Naive thymus-derived CD4-positive, alpha-beta T cell (primary cell): ENCODE measurements around the gene BIN1. TPM values are rescaled to one million over a fixed set of nuclear protein-coding genes. Genes with fewer than 3 reads are reported as not detected.

Source experiments
- ATAC-seq: fragments of 150-1000 bp; cut with Tn5 transposase; 2 replicates; pipeline ENCODE4 v1.10.0; 2021; ENCODE audit warnings: mild to moderate bottlenecking, moderate library complexity
- CTCF ChIA-PET: fragments of 350-600 bp; sonication (Branson Sonifier 250); formaldehyde crosslinking; loops from one replicate; lab custom pipeline; 2021; ENCODE audit warnings: antibody characterized with exemption; lab: Charles Lee
- POLR2A ChIA-PET: fragments of 350-600 bp; sonication (Branson Sonifier 250); formaldehyde crosslinking; loops from one replicate; lab custom pipeline; 2021; ENCODE audit warnings: antibody characterized with exemption, inconsistent platforms; lab: Charles Lee
- DNase-seq, 9 donors: peaks; one replicate each; pipeline versions ENCODE4 v3.0.0 to v3.0.0-alpha.2; 2020 to 2022; ENCODE audit warnings: mixed read lengths in 1 of 9
- H3K27ac ChIP-seq: one replicate; pipeline ENCODE4 v1.7.0; 2013; ENCODE audit warnings: mild to moderate bottlenecking, low read depth, low read length, moderate library complexity
- H3K27me3 ChIP-seq, 2 donors: one replicate each; pipeline ENCODE4 v1.7.0; 2013; ENCODE audit warnings: low read length in 2 of 2, mild to moderate bottlenecking in 2 of 2, moderate library complexity in 2 of 2; ENCODE audit not compliant: control insufficient read depth in 2 of 2, insufficient read depth in 2 of 2
- H3K36me3 ChIP-seq, 3 experiments: 1 replicate in 2 of 3; 2 replicates in 1 of 3; pipeline ENCODE4 v1.7.0; 2013; ENCODE audit warnings: low read length in 3 of 3, mild to moderate bottlenecking in 3 of 3, moderate library complexity in 1 of 3; ENCODE audit not compliant: insufficient read depth in 3 of 3, control insufficient read depth in 2 of 3
- H3K4me1 ChIP-seq, 2 donors: one replicate each; pipeline ENCODE4 v1.7.0; 2013; ENCODE audit warnings: low read length in 2 of 2, mild to moderate bottlenecking in 2 of 2, moderate library complexity in 1 of 2; ENCODE audit not compliant: control insufficient read depth in 2 of 2, insufficient read depth in 2 of 2
- H3K4me3 ChIP-seq: 2 replicates; pipeline ENCODE4 v1.7.0; 2013; ENCODE audit warnings: mild to moderate bottlenecking, low read length
- H3K9me3 ChIP-seq, 3 experiments: 1 replicate in 2 of 3; 2 replicates in 1 of 3; pipeline ENCODE4 v1.7.0; 2013; ENCODE audit warnings: low read length in 3 of 3; ENCODE audit not compliant: control insufficient read depth in 2 of 3
- H3K27ac Mint-ChIP-seq, 9 donors: one replicate each; pipeline ENCODE4 v1.8.0; 2020 to 2022; ENCODE audit warnings: mixed read lengths in 9 of 9, mild to moderate bottlenecking in 8 of 9, moderate library complexity in 5 of 9, inconsistent platforms in 2 of 9
- H3K27me3 Mint-ChIP-seq, 5 donors: one replicate each; pipeline ENCODE4 v1.8.0; 2021 to 2022; ENCODE audit warnings: mixed read lengths in 5 of 5, mild to moderate bottlenecking in 1 of 5
- H3K36me3 Mint-ChIP-seq, 5 donors: one replicate each; pipeline ENCODE4 v1.8.0; 2020 to 2022; ENCODE audit warnings: mixed read lengths in 5 of 5, mild to moderate bottlenecking in 3 of 5, inconsistent platforms in 1 of 5
- H3K4me1 Mint-ChIP-seq, 7 donors: one replicate each; pipeline ENCODE4 v1.8.0; 2020 to 2022; ENCODE audit warnings: mixed read lengths in 7 of 7, mild to moderate bottlenecking in 3 of 7, inconsistent platforms in 1 of 7
- H3K4me3 Mint-ChIP-seq, 10 donors: one replicate each; pipeline ENCODE4 v1.8.0; 2020 to 2022; ENCODE audit warnings: mild to moderate bottlenecking in 10 of 10, mixed read lengths in 10 of 10, moderate library complexity in 6 of 10, inconsistent platforms in 2 of 10
- H3K9me3 Mint-ChIP-seq, 11 donors: one replicate each; pipeline ENCODE4 v1.8.0; 2020 to 2022; ENCODE audit warnings: mixed read lengths in 11 of 11, mild to moderate bottlenecking in 4 of 11, inconsistent platforms in 1 of 11, moderate library complexity in 1 of 11
- intact Hi-C, 2 donors: fragments of 100-400 bp; cut with micrococcal nuclease; formaldehyde crosslinking; loops; one replicate each; pipeline ENCODE4 v1.15.1; 2023
- polyA plus RNA-seq, 2 donors: library from polyadenylated mRNA; unstranded; fragments of 300-500 nt; fragmentation: Illumina TruSeq; gene quantifications; one replicate each; pipeline ENCODE4 v1.2.3, GENCODE V29; 2021
- total RNA-seq, 6 experiments: library from RNA in 5 of 6; stranded (reverse) in 5 of 6; gene quantifications; 1 replicate in 5 of 6; 2 replicates in 1 of 6; pipeline ENCODE4 v1.2.3 and lab custom pipeline; 2021 to 2026

The BIN1 gene
- total and polyA plus RNA-seq, 7 experiments from 2014 or later = 103 to 161 (median 117) TPM

DNA sequence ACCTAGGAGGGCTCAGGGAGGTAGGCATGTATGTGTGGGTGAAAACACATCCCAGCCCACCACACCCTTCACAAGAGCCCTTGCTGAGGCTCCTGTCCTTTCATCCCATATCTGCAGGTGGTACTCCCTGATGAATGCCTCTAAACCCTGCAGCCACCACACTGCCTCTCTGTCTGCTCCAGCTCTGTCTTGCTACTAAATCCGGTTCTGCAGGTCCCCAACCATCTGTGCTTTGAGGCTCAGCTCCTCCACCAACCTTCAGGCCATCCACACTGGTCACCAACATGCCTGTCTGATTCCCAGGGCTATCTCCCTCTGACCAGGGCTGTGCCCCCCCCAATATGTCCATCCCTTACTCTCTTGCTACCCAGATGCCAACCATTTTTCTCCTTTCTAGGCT lies 92.7 kb downstream of the BIN1 start:
- ChIA-PET POLR2A (no interaction called here), CTCF (no interaction called here)
- ATAC-seq (peak; percentile 7), DNase-seq (no peak)
- Histone ChIP-seq H3K4me1 (no peaks in the 10 kb centered on the region), H3K4me3 (no peak overlapping the region), H3K27ac (no peak overlapping the region), H3K9me3 (no peaks in the 10 kb centered on the region), H3K36me3 (no peaks in the 10 kb centered on the region), H3K27me3 (no peaks in the 10 kb centered on the region)
- Mint-ChIP-seq H3K27me3 (peaks cover 19 to 41% (median 31%) of the 10 kb centered on the region in 5 donors), H3K9me3 (peaks cover 0 to 8% (median 0%) of the 10 kb centered on the region in 11 donors), H3K27ac (no peak overlapping the region), H3K4me1 (no peaks in the 10 kb centered on the region), H3K36me3 (peaks cover 0 to 5% (median 0%) of the 10 kb centered on the region in 5 donors), H3K4me3 (no peak overlapping the region)
- intact Hi-C loops = no loop called here

DNA sequence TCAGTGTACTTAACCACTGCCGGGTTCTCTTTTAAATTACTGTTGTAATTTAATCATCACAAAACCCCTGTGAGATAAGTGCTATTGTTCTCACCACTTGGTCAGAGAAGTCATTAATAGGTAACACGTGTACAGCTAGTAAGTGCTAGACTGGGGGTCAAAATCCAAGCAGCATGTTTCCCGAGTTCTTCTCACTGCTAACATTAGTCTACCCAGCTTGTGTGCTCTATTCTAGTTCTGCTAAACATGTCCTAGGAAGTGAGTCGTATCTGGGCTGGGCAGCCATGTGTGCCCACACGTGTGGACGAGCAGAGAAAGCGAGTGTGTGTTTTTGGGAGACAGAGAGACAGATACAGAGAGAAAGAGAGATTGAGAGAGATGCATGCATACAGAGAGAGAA lies 94.1 kb downstream of the BIN1 start:
- Mint-ChIP-seq H3K27me3 (peaks cover 23 to 46% (median 39%) of the 10 kb centered on the region in 5 donors), H3K36me3 (peaks cover 0 to 5% (median 0%) of the 10 kb centered on the region in 5 donors), H3K4me1 (no peaks in the 10 kb centered on the region), H3K9me3 (peaks cover 0 to 8% (median 0%) of the 10 kb centered on the region in 11 donors), H3K4me3 (no peak overlapping the region), H3K27ac (no peak overlapping the region)
- H3K36me3 ChIP-seq = no peaks in the 10 kb centered on the region
- H3K9me3 ChIP-seq = no peaks in the 10 kb centered on the region
- intact Hi-C loops = no loop called here
- no peak for ATAC-seq
- no peaks in the 10 kb centered on the region for H3K4me1 ChIP-seq
- no peak overlapping the region for H3K4me3 ChIP-seq
- no peak overlapping the region for H3K27ac ChIP-seq
- POLR2A ChIA-PET = no interaction called here
- no peak for DNase-seq
- CTCF ChIA-PET = no interaction called here
- no peaks in the 10 kb centered on the region for H3K27me3 ChIP-seq

DNA sequence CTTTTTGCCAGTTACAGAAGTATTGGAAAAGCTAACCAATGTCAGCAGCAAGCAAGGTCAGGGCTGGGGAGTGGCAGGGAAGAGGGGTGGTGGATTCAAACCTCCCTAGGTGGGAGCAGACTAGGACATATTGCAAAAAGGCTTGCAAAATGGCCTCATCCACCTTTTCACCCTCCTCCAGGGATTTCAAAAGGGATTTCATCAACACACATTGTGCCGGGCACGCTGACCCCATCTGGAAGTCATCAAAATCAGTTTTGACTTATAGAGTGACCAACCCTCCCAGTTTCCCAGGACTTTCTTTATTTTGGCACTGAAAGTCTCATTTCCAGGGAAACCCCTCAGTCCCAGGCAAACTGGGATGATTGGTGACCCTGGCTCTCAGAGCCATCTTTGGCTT lies 94.7 kb downstream of the BIN1 start:
- H3K4me3 Mint-ChIP-seq = no peak overlapping the region
- H3K27ac ChIP-seq = no peak overlapping the region
- H3K9me3 Mint-ChIP-seq = peaks cover 0 to 8% (median 0%) of the 10 kb centered on the region in 11 donors
- H3K27me3 ChIP-seq = no peaks in the 10 kb centered on the region
- H3K27ac Mint-ChIP-seq = no peak overlapping the region
- H3K36me3 ChIP-seq = no peaks in the 10 kb centered on the region
- H3K4me1 ChIP-seq = no peaks in the 10 kb centered on the region
- H3K9me3 ChIP-seq = no peaks in the 10 kb centered on the region
- no peaks in the 10 kb centered on the region for H3K4me1 Mint-ChIP-seq
- ATAC-seq (no peak), DNase-seq (no peak)
- ChIA-PET CTCF (no interaction called here), POLR2A (no interaction called here)
- peaks cover 0 to 5% (median 0%) of the 10 kb centered on the region in 5 donors for H3K36me3 Mint-ChIP-seq
- H3K27me3 Mint-ChIP-seq = peaks cover 23 to 46% (median 40%) of the 10 kb centered on the region in 5 donors
- H3K4me3 ChIP-seq = no peak overlapping the region
- intact Hi-C loops = no loop called here

DNA sequence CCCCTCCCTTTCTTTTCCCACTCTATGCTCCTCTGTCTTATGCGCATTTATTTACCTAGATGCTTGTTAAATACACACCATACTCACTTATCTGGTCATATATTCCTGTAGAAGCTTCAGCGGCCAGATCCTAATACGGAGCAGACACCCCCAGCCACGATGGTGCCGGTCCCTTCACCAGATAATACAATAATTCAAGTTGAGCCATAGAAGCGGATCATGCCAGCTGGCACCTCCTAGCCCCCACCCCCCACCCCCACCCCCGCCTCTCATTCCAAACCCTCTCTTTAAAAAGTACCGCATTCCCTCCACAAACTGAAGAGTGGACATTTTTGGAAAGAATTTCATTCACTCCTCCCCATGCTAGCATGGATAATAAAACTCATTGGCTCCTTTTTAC lies 95.2 kb downstream of the BIN1 start:
- no peak overlapping the region for H3K4me3 Mint-ChIP-seq

DNA sequence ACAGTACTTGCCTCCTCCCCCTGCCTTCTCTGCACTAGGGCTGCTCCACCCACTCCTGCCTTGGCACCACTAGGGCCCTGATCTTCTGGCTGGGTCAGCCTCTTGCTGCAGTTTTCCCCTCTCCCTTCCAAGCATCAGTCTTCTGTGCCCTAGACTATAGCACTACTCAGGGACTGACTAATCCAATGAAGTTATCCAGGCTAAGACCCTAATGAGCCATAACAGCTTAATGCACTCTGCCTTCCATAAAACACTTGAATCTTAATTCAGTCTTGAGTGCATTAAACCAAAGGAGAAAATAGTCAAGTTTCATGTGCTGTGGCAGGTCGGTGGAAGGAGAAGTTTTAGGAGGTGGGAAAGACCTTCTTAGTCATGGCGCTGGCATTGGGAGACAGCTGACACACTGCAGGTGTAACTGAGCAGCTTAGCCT lies 95.7 kb downstream of the BIN1 start:
- H3K36me3 Mint-ChIP-seq = peaks cover 0 to 5% (median 0%) of the 10 kb centered on the region in 5 donors
- H3K27ac Mint-ChIP-seq = no peak overlapping the region
- peaks cover 0 to 8% (median 0%) of the 10 kb centered on the region in 11 donors for H3K9me3 Mint-ChIP-seq
- DNase-seq = no peak
- no peak overlapping the region for H3K4me3 Mint-ChIP-seq
- intact Hi-C loops = no loop called here
- Histone ChIP-seq H3K36me3 (no peaks in the 10 kb centered on the region), H3K27ac (no peak overlapping the region), H3K27me3 (no peaks in the 10 kb centered on the region), H3K9me3 (no peaks in the 10 kb centered on the region), H3K4me3 (no peak overlapping the region), H3K4me1 (no peaks in the 10 kb centered on the region)
- POLR2A ChIA-PET = no interaction called here
- no peak for ATAC-seq
- CTCF ChIA-PET = no interaction called here
- H3K4me1 Mint-ChIP-seq = no peaks in the 10 kb centered on the region
- peaks cover 23 to 46% (median 43%) of the 10 kb centered on the region in 5 donors for H3K27me3 Mint-ChIP-seq

More for the DNA sequence above, 95.2 kb downstream of the BIN1 start:
- Mint-ChIP-seq H3K27ac (no peak overlapping the region), H3K4me1 (no peaks in the 10 kb centered on the region), H3K9me3 (peaks cover 0 to 8% (median 0%) of the 10 kb centered on the region in 11 donors), H3K36me3 (peaks cover 0 to 5% (median 0%) of the 10 kb centered on the region in 5 donors), H3K27me3 (peaks cover 23 to 46% (median 43%) of the 10 kb centered on the region in 5 donors)
- ATAC-seq (no peak), DNase-seq (no peak)
- H3K27ac ChIP-seq = no peak overlapping the region
- H3K36me3 ChIP-seq = no peaks in the 10 kb centered on the region
- ChIA-PET CTCF (no interaction called here), POLR2A (no interaction called here)
- intact Hi-C loops = no loop called here
- H3K27me3 ChIP-seq = no peaks in the 10 kb centered on the region
- no peak overlapping the region for H3K4me3 ChIP-seq
- H3K9me3 ChIP-seq = no peaks in the 10 kb centered on the region
- no peaks in the 10 kb centered on the region for H3K4me1 ChIP-seq

DNA sequence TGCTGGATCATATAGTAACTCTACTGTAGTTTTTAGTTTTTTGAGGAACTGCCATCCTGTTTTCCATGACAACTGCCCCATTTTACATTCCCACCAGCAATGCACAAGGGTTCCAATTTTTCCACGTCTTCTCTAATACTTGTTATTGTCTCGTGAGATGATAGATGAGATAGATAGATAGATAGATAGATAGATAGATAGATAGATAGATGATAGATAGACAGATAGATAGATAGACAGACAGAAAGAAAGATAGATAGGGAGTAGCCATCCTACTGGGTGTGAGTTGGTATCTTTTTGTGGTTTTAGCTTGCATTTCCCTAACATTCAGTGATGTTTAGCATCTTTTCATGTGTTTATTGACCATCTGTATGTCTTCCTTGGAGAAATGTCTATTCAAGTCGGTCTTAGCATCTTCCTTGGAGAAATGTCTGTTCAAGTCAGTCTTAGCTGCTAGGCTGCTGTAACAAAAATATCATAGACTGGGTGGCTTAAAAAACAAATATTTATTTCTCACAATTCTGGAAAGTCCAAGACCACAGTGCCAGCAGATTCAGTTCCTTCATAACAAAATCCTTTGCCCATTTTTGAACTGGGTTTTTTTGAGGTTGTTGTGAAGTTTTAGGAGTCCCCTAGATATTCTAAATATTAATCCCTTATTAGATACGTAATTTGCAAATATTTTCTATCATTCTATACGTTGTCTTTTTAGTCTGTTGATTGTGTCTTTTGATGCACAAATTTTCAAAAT lies 98.5 kb downstream of the BIN1 start:
- no peak overlapping the region for H3K4me3 Mint-ChIP-seq
- Histone ChIP-seq H3K4me3 (no peak overlapping the region), H3K9me3 (no peaks in the 10 kb centered on the region), H3K27ac (no peak overlapping the region), H3K4me1 (no peaks in the 10 kb centered on the region), H3K27me3 (no peaks in the 10 kb centered on the region), H3K36me3 (no peaks in the 10 kb centered on the region)
- DNase-seq (no peak), ATAC-seq (no peak)
- H3K9me3 Mint-ChIP-seq = peaks cover 0 to 8% (median 0%) of the 10 kb centered on the region in 11 donors
- intact Hi-C loops = no loop called here
- H3K27me3 Mint-ChIP-seq = peaks cover 14 to 47% (median 30%) of the 10 kb centered on the region in 5 donors
- H3K4me1 Mint-ChIP-seq = no peaks in the 10 kb centered on the region
- ChIA-PET POLR2A (no interaction called here), CTCF (no interaction called here)
- H3K27ac Mint-ChIP-seq = no peak overlapping the region
- peaks cover 0 to 5% (median 0%) of the 10 kb centered on the region in 5 donors for H3K36me3 Mint-ChIP-seq

DNA sequence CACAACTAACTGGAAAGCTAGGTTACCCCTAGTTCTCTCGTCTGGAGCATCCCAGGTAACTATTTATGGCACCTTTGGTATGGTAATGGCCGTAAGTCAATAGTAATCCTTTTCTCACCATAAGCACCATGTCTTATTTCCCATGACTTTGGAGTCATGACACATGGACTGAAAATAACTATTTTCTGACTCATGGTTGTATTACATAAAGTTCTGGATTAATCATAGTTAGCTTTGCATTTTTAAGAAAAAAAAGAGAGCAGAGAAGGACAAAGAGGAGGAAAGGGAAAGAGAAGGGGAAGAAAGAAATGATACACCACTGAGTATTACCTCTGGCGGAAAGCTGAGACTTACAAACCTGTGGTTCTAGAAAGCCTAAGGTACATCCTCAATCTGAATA lies 99.3 kb downstream of the BIN1 start:
- Mint-ChIP-seq H3K27ac (no peak overlapping the region), H3K27me3 (peaks cover 9 to 43% (median 22%) of the 10 kb centered on the region in 5 donors), H3K4me3 (no peak overlapping the region), H3K9me3 (peaks cover 0 to 8% (median 0%) of the 10 kb centered on the region in 11 donors), H3K4me1 (no peaks in the 10 kb centered on the region), H3K36me3 (peaks cover 0 to 5% (median 0%) of the 10 kb centered on the region in 5 donors)
- ChIA-PET CTCF (no interaction called here), POLR2A (no interaction called here)
- Histone ChIP-seq H3K4me1 (no peaks in the 10 kb centered on the region), H3K9me3 (no peaks in the 10 kb centered on the region), H3K36me3 (no peaks in the 10 kb centered on the region), H3K27me3 (no peaks in the 10 kb centered on the region), H3K27ac (no peak overlapping the region), H3K4me3 (no peak overlapping the region)
- DNase-seq = no peak
- intact Hi-C loops = no loop called here
- ATAC-seq = no peak
